Fibroblast of the aortic adventitia (primary cell): ENCODE data around the gene SPAM1. TPM values are rescaled to one million over a fixed set of nuclear protein-coding genes. Genes with fewer than 3 reads are reported as not detected.

Experiments used
- DNase-seq: peaks from one replicate; pipeline ENCODE4 v3.0.0-alpha.2; 2010; ENCODE audit warnings: low read depth
- H3K4me3 ChIP-seq: 2 replicates; pipeline ENCODE4 v1.5.1; 2011; ENCODE audit warnings: low read depth, mild to moderate bottlenecking, control low read depth, low read length, moderate library complexity
- total RNA-seq: library from RNA; depleted of rRNA; stranded (reverse); fragments of >200 nt; gene quantifications from 2 replicates; pipeline ENCODE4 v1.2.3, GENCODE V29; 2012; ENCODE audit warnings: low replicate concordance
- TF ChIP-seq, protein P1 (sequence below): IDR thresholded peaks from 2 replicates; pipeline ENCODE4 v1.5.1; 2011; ENCODE audit warnings: mild to moderate bottlenecking, low read length, control low read depth, inconsistent platforms; ENCODE audit not compliant: insufficient read depth

Gene SPAM1
- total RNA-seq, 1 donor = not detected

DNA sequence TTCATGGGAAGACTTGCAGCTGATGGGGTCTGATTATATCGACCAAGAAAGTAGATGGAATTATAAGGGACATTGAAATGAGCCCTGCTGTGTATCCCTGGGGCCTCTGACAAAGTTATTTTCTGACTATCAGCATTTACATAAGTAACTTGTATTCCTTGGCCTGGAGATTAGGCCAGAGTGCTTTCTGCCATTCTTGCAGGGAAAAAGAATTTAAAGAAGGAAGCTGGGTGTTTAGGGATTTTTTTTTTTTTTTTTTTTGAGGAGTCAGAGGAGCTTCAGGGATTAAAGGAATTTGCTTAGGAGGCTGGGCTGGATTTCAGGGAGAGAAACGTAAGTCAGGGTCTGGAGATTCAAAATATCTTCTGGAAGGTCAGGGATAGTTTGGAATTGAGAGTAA, 4.6 kb downstream of the SPAM1 start:
- DNase-seq = no peak
- TF ChIP-seq, protein P1, sequence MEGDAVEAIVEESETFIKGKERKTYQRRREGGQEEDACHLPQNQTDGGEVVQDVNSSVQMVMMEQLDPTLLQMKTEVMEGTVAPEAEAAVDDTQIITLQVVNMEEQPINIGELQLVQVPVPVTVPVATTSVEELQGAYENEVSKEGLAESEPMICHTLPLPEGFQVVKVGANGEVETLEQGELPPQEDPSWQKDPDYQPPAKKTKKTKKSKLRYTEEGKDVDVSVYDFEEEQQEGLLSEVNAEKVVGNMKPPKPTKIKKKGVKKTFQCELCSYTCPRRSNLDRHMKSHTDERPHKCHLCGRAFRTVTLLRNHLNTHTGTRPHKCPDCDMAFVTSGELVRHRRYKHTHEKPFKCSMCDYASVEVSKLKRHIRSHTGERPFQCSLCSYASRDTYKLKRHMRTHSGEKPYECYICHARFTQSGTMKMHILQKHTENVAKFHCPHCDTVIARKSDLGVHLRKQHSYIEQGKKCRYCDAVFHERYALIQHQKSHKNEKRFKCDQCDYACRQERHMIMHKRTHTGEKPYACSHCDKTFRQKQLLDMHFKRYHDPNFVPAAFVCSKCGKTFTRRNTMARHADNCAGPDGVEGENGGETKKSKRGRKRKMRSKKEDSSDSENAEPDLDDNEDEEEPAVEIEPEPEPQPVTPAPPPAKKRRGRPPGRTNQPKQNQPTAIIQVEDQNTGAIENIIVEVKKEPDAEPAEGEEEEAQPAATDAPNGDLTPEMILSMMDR = no peak
- no peak overlapping the region for H3K4me3 ChIP-seq

DNA sequence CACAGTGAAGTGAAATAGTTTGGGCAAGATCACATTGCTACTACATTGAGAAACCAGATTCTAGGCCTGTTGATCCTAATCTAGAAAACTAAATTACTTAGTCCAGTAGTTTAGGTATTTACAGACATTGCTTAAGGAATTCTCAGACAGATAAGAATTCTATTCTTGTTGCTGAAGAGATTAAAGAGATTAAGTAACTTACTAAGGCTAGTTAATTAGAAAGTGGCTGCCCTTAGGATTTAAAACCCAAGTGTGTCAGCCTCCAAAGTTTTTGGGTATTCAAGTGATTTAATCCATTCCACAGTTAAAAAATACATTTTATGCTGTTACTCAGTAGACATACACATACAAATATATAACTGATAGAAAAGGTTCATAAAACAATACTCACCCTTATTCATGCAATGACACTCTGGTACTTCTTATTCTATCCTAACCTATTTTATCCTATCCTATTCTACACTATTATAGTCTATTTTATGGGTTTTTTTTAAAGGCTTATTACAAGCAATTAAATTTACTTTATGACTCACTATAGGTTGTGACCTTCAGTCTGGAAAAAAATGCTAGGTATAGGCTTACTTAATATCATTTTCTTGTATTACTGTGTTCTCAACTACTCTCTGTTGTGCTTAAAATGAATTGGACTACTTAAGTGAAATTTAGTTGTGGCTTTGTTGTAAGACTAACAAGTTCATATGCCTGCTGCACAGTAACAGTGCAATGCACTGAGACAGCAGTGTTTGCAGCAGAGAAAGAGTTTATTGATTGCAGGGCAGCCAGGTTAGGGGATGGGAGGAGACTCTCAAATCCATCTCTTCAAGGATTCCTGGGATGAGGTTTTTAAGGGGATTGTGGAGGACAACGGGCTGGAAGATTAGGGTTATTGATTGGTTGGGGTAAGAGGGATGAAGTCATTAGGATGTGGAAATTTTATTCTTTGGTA, 10.7 kb downstream of the SPAM1 start:
- DNase-seq = no peak
- TF ChIP-seq, protein P1 = no peak
- H3K4me3 ChIP-seq = no peak overlapping the region

DNA sequence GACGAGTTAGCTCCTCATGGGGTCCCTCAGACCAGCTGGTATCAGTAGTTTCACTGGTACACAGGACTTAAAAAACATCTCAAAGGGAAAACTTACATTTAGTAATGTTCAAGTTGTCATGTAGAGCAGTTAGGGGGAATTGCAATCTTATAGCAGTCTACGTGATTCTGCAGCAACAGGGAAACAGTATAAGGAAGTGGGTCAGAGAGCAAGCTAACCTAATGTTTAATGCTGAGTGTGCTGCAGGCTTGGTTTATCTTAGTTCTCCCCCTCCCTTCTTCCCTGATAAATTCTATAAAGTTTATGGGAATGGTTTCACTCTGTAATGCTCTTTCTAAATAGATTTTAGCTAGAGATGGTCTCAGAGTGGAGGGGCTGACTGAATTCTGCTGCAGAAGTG, 11.3 kb downstream of the SPAM1 start:
- TF ChIP-seq, protein P1 = no peak
- no peak overlapping the region for H3K4me3 ChIP-seq
- no peak for DNase-seq

DNA sequence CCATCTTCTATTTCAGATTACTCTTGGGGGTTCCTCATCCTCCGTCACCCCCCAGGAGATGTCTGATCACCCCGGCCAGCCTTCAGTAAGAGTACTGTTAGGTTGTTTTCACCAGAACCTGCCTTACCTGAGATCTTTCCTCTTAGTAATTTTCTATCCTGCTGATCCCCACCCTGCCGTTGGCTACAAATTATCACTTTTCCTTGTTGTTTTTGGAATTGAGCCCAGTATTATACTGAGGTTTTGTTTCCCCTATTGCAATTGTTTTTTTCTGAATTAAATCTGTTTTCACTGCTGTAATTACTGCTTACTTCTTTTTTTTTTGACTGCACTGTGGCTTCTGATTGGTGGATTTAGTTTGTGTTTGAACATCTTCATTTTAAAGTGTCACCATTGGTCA, 14.7 kb downstream of the SPAM1 start:
- no peak overlapping the region for H3K4me3 ChIP-seq
- no peak for DNase-seq
- TF ChIP-seq, protein P1 = no peak

DNA sequence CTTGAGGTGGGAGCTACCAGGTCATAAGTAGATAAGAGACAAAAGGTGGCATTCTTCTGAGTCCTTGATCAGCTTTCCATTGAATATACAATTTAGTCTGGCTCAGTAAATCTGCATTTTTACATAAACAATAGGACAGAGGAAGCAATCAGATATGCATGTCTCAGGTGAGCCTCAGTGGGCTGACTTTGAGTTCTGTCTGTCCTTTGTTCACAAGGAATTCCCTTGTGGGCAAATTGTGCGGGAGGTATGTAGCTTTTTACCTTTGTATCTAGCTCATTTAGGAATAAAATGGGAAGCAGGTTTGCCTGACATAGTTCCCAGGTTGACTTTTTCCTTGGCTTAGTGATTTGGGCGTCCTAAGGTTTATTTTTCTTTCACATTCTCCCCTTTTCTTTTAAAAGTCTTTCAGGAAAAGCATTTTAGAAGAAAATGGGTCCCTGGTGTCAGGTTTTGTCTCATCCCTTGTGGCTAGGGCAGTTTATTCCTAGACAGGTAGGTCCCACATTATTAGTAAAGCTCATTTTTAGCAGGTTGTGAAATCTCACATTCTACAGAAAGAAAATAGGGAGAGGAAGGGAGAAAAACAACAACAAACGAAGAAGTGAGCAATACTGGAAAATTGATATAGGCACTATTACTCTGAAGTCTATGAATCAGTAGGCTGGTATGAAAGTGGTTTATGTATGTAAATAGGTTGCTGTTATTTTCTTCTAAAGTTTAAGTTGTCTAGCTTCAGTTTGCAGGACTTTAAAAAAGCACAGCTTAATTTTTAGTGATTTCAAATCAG, 16.5 kb downstream of the SPAM1 start:
- no peak overlapping the region for H3K4me3 ChIP-seq
- TF ChIP-seq, protein P1 = no peak
- no peak for DNase-seq

DNA sequence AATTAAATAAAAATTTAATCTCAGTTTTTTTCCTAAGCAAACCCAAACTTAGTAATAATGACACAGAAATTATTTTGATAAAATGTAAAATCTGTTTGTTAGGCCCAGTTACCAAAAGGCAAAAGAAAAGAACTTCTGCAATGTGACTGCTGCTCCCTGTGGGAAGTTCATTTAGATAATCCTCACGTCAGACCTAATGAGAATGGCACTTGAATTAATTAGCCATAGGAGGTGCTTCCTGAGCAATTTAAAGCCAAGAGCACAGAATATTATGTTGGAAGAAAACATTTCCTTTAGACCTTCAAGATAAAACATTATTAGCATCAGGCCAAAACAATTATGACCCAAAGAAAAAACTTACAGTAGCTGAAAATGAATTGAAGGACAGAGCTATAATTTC, 19.4 kb downstream of the SPAM1 start:
- no peak for DNase-seq
- TF ChIP-seq, protein P1 = no peak
- no peak overlapping the region for H3K4me3 ChIP-seq
